Measurements from ENCODE around the gene FUT6.

Gene FUT6

GRCh38 chr19:5827891-5828660 is 11.4 kb downstream of the FUT6 start:
- no peak for DNase-seq (ENCODE audit: low spot score)

GRCh38 chr19:5827342-5827890 is 12.1 kb downstream of the FUT6 start:
- no peak for DNase-seq (ENCODE audit: low spot score)

- peak; percentile 18 for DNase-seq (ENCODE audit: low spot score)
These were observed 12.8 kb downstream of the FUT6 start for GRCh38 chr19:5826531-5827341.

GRCh38 chr19:5825178-5825577 is 14.3 kb downstream of the FUT6 start:
- no peak for DNase-seq (ENCODE audit: low spot score)

- no peak for DNase-seq (ENCODE audit: low spot score)
These were observed 14.8 kb downstream of the FUT6 start for GRCh38 chr19:5824751-5825150.

- peak; percentile 37 for DNase-seq (ENCODE audit: low spot score)
These were observed 15.8 kb downstream of the FUT6 start for GRCh38 chr19:5823579-5824281.

GRCh38 chr19:5822181-5822844 is 17.2 kb downstream of the FUT6 start:
- DNase-seq (ENCODE audit: low spot score) = no peak

- DNase-seq (ENCODE audit: low spot score) = no peak
These were observed 17.9 kb downstream of the FUT6 start for GRCh38 chr19:5821521-5822180.

- no peak for DNase-seq (ENCODE audit: low spot score)
These were observed 18.7 kb downstream of the FUT6 start for GRCh38 chr19:5820785-5821184.

GRCh38 chr19:5818594-5818993 is 20.9 kb downstream of the FUT6 start:
- DNase-seq (ENCODE audit: low spot score) = no peak

GRCh38 chr19:5817218-5817617 is 22.3 kb downstream of the FUT6 start:
- DNase-seq (ENCODE audit: low spot score) = no peak

GRCh38 chr19:5814852-5815246 is 24.7 kb downstream of the FUT6 start:
- no peak for DNase-seq (ENCODE audit: low spot score)

- no peak for DNase-seq (ENCODE audit: low spot score)
These were observed 25.2 kb downstream of the FUT6 start for GRCh38 chr19:5814123-5814851.

- no peak for DNase-seq (ENCODE audit: low spot score)
These were observed 28.4 kb downstream of the FUT6 start for GRCh38 chr19:5811117-5811516.

GRCh38 chr19:5809469-5809868 is 30.0 kb downstream of the FUT6 start:
- no peak for DNase-seq (ENCODE audit: low spot score)

GRCh38 chr19:5809053-5809452 is 30.4 kb downstream of the FUT6 start:
- DNase-seq (ENCODE audit: low spot score) = no peak

GRCh38 chr19:5808120-5808816 is 31.2 kb downstream of the FUT6 start:
- DNase-seq (ENCODE audit: low spot score) = no peak

- no peak for DNase-seq (ENCODE audit: low spot score)
These were observed 32.6 kb downstream of the FUT6 start for GRCh38 chr19:5806905-5807304.

- DNase-seq (ENCODE audit: low spot score) = no peak
These were observed 33.4 kb downstream of the FUT6 start for GRCh38 chr19:5806133-5806489.

GRCh38 chr19:5805462-5806132 is 33.9 kb downstream of the FUT6 start:
- DNase-seq (ENCODE audit: low spot score) = peak; percentile 51
